DND-41 (cell line): ENCODE data around the gene MAP3K14.

Experiments
- CTCF ChIP-seq: IDR thresholded peaks from 2 replicates; pipeline ENCODE4 v1.5.1; 2012; ENCODE audit warnings: borderline replicate concordance, low read length, moderate library complexity, mild to moderate bottlenecking; ENCODE audit not compliant: poor library complexity, severe bottlenecking; ENCODE audit errors: extremely low read depth
- EZH2 ChIP-seq: IDR thresholded peaks from 3 replicates; pipeline ENCODE4 v1.6.1; 2012; ENCODE audit warnings: borderline replicate concordance, low read depth, mild to moderate bottlenecking, moderate library complexity, low read length, inconsistent platforms; ENCODE audit not compliant: severe bottlenecking

- TF ChIP-seq CTCF (no peak), EZH2 (no peak)
These were observed 20.6 kb downstream of the MAP3K14 start for GRCh38 chr17:45296003-45296832.
